Upper lobe of left lung (tissue), 6 donors: ENCODE data around the gene CELSR2. TPM values are rescaled to one million over a fixed set of nuclear protein-coding genes. Genes with fewer than 3 reads are reported as not detected.
"Not testable (repeated sequence)": the region's sequence is repeated elsewhere in the genome, so short reads cannot be mapped to it uniquely, and the experiment has no call there.

ENCODE experiments used
- ATAC-seq, 2 donors: fragments of 200-7000 bp; cut with Tn5 transposase; one replicate each; pipeline ENCODE4 v1.9.1; 2022; ENCODE audit warnings: mild to moderate bottlenecking in 2 of 2, moderate library complexity in 2 of 2; ENCODE audit not compliant: low FRiP score in 2 of 2
- DNase-seq, 2 donors: peaks; one replicate each; pipeline ENCODE4 v3.0.0-alpha.2; 2019 to 2020
- H3K27ac ChIP-seq, 4 donors: fragments of 200-600 bp; sonication (generic); one replicate each; pipeline ENCODE4 v1.5.1; 2016 to 2019
- H3K27me3 ChIP-seq, 4 donors: fragments of 200-600 bp; sonication (generic); one replicate each; pipeline ENCODE4 v1.5.1; 2017 to 2019
- H3K36me3 ChIP-seq, 4 donors: fragments of 200-600 bp; sonication (generic); one replicate each; pipeline ENCODE4 v1.5.1; 2016 to 2019
- H3K4me1 ChIP-seq, 4 donors: fragments of 200-600 bp; sonication (generic); one replicate each; pipeline ENCODE4 v1.5.1; 2018 to 2019
- H3K4me3 ChIP-seq, 4 donors: fragments of 200-600 bp; sonication (generic); one replicate each; pipeline ENCODE4 v1.5.1; 2017 to 2019; ENCODE audit warnings: mild to moderate bottlenecking in 2 of 4, moderate library complexity in 1 of 4
- H3K9me3 ChIP-seq, 4 donors: fragments of 200-600 bp; sonication (generic); one replicate each; pipeline ENCODE4 v1.5.1; 2018 to 2019
- CTCF ChIP-seq, 6 experiments: fragments of 450-650 bp in 4 of 6; fragments of 200-600 bp in 2 of 6; sonication (generic) in 2 of 6; IDR thresholded peaks; one replicate each; pipeline ENCODE4 v1.5.1; 2016 to 2019; ENCODE audit warnings: antibody characterized with exemption in 6 of 6
- EP300 ChIP-seq, 4 donors: sonication (generic); formaldehyde crosslinking; IDR thresholded peaks; one replicate each; pipeline ENCODE4 v1.5.1; 2017; ENCODE audit warnings: antibody characterized with exemption in 4 of 4, control low read depth in 2 of 4
- POLR2A ChIP-seq, 4 donors: fragments of 450-650 bp; IDR thresholded peaks; one replicate each; pipeline ENCODE4 v1.5.1; 2016 to 2017; ENCODE audit warnings: antibody characterized with exemption in 4 of 4, mild to moderate bottlenecking in 2 of 4
- POLR2AphosphoS5 ChIP-seq, 2 donors: sonication (generic); formaldehyde crosslinking; IDR thresholded peaks; one replicate each; pipeline ENCODE4 v1.5.1; 2017; ENCODE audit warnings: antibody characterized with exemption in 2 of 2
- WGBS, 2 donors: methylation state at CpG; one replicate each; pipeline ENCODE4 v1.1.5; 2017 to 2018; 5-methylcytosine and 5-hydroxymethylcytosine counted together
- total RNA-seq, 6 donors: library from RNA; depleted of rRNA in 4 of 6; stranded (reverse); fragments of >200 nt in 4 of 6; gene quantifications; one replicate each; pipeline versions ENCODE4 v1.1.0 to v1.2.1, GENCODE V29; 2016 to 2021
- donor health status: DM: no; HTN: no; CAD: no; lungs with moderate emphysema.
- donor health status: DM: no; HTN: yes; CAD: no; lungs with severe emphysema.

CELSR2 gene
- total RNA-seq, 6 donors from 2014 or later = 5.9 to 27.2 (median 8.8) TPM

- H3K9me3 ChIP-seq = no peaks in the 10 kb centered on the region
- peak; percentile 99 for ATAC-seq
- peak; percentile 95 to 98 for DNase-seq
- peak within 1 kb of the TSS; percentile 81 to 93 (median 92) for H3K27ac ChIP-seq
- TF ChIP-seq EP300 (IDR thresholded peaks at IDR 0.05) (peak in 1 of 4 donors; percentile 13), POLR2A (IDR thresholded peaks at IDR 0.05) (peak in 3 of 4 donors; percentile 40 to 85 (median 84)), POLR2AphosphoS5 (IDR thresholded peaks at IDR 0.05) (peak; percentile 86 to 88), CTCF (IDR thresholded peaks at IDR 0.05) (peak; percentile 31 to 90 (median 72))
- 1 to 3% methylated on average over 22 to 49 of the region's 56 CpGs for WGBS, 2 donors
- peaks cover 13 to 22% (median 19%) of the 10 kb centered on the region in 4 donors for H3K4me1 ChIP-seq
- H3K27me3 ChIP-seq = no peaks in the 10 kb centered on the region
- peaks cover 0 to 10% (median 0%) of the 10 kb centered on the region in 4 donors for H3K36me3 ChIP-seq
- H3K4me3 ChIP-seq = peak within 1 kb of the TSS; percentile 42 to 73 (median 64)
These were observed 33.8 kb downstream of the CELSR2 start, which contains the start of gene PSRC1 for GRCh38 chr1:109282952-109283747. Gene PSRC1, minus strand, starts transcription at chr1:109283145.

GRCh38 chr1:109283748-109284600 lies 34.6 kb downstream of the CELSR2 start:
- no peaks in the 10 kb centered on the region for H3K9me3 ChIP-seq
- peaks cover 0 to 10% (median 0%) of the 10 kb centered on the region in 4 donors for H3K36me3 ChIP-seq
- ATAC-seq (peak in 1 of 2 donors; percentile 13), DNase-seq (no peak)
- 51% methylated on average over 17 of the region's 17 CpGs for WGBS, 2 donors
- H3K27me3 ChIP-seq = no peaks in the 10 kb centered on the region
- H3K4me1 ChIP-seq = peaks cover 13 to 22% (median 19%) of the 10 kb centered on the region in 4 donors
- peak overlapping the region; percentile 81 to 93 (median 92) for H3K27ac ChIP-seq
- H3K4me3 ChIP-seq = peak overlapping the region; percentile 42 to 73 (median 64)
- TF ChIP-seq POLR2A (IDR thresholded peaks at IDR 0.05) (no peak), POLR2AphosphoS5 (IDR thresholded peaks at IDR 0.05) (no peak), EP300 (IDR thresholded peaks at IDR 0.05) (no peak), CTCF (IDR thresholded peaks at IDR 0.05) (no peak)

GRCh38 chr1:109286762-109287161 lies 37.4 kb downstream of the CELSR2 start:
- H3K27me3 ChIP-seq, ATAC-seq, H3K9me3 ChIP-seq, H3K36me3 ChIP-seq, H3K27ac ChIP-seq, H3K4me3 ChIP-seq, DNase-seq: not testable (repeated sequence)
- WGBS, 2 donors = 83 to 88% methylated on average over 5 of the region's 5 CpGs
- H3K4me1 ChIP-seq = peaks cover 12 to 26% (median 20%) of the 10 kb centered on the region in 4 donors

- WGBS, 2 donors = 86 to 97% methylated on average over 1 of the region's 1 CpG
- peaks cover 0 to 10% (median 4%) of the 10 kb centered on the region in 4 donors for H3K4me1 ChIP-seq
- H3K27ac ChIP-seq = no peak overlapping the region
- H3K36me3 ChIP-seq = no peaks in the 10 kb centered on the region
- DNase-seq (no peak), ATAC-seq (no peak)
- H3K9me3 ChIP-seq = no peaks in the 10 kb centered on the region
- H3K4me3 ChIP-seq = no peak overlapping the region
- TF ChIP-seq POLR2AphosphoS5 (IDR thresholded peaks at IDR 0.05) (no peak), EP300 (IDR thresholded peaks at IDR 0.05) (no peak), CTCF (IDR thresholded peaks at IDR 0.05) (no peak), POLR2A (IDR thresholded peaks at IDR 0.05) (no peak)
- H3K27me3 ChIP-seq = no peaks in the 10 kb centered on the region
These were observed 40.8 kb downstream of the CELSR2 start for GRCh38 chr1:109290137-109290536.

- peaks cover 0 to 10% (median 4%) of the 10 kb centered on the region in 4 donors for H3K4me1 ChIP-seq
- 32 to 56% methylated on average over 3 to 6 of the region's 6 CpGs for WGBS, 2 donors
These were observed 41.7 kb downstream of the CELSR2 start for GRCh38 chr1:109290998-109291397.

More at GRCh38 chr1:109290998-109291397, 41.7 kb downstream of the CELSR2 start:
- no peak overlapping the region for H3K4me3 ChIP-seq
- peak; percentile 44 to 57 for ATAC-seq
- no peaks in the 10 kb centered on the region for H3K27me3 ChIP-seq
- no peaks in the 10 kb centered on the region for H3K9me3 ChIP-seq
- TF ChIP-seq EP300 (IDR thresholded peaks at IDR 0.05) = no peak
- no peak for TF ChIP-seq CTCF (IDR thresholded peaks at IDR 0.05)
- no peak for TF ChIP-seq POLR2AphosphoS5 (IDR thresholded peaks at IDR 0.05)
- peak in 1 of 2 donors; percentile 82 for DNase-seq
- no peaks in the 10 kb centered on the region for H3K36me3 ChIP-seq
- peak overlapping the region in 2 of 4 donors; percentile 44 to 48 for H3K27ac ChIP-seq
